Measurements from ENCODE around the gene SDHB. TPM values are rescaled to one million over a fixed set of nuclear protein-coding genes. Genes with fewer than 3 reads are reported as not detected.

SDHB gene
- total RNA-seq, 3 donors from 2014 or later = 80.6 to 106 (median 97.7) TPM

DNA sequence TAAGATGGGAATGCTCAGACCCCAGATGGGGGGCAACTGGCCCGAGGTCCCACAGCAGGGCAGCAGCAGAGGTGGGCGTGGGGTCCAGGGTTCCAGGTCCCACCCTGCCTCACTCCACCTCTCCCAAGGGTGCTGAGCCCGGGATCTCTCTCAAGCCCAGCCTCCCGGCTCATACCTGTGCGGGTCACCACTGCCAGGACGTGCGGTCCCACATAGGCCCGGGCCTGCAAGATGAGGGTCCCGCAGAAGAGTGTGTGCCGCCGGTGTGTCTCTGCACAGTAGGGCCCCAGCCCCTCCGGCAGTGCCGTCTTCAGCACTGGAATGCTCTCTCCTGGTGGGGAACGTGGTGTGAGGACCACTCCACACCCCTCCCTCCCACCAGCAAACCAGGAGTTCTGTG lies 57.0 kb downstream of the SDHB start:
- Histone ChIP-seq H3K36me3 (no peaks in the 10 kb centered on the region), H3K27me3 (no peaks in the 10 kb centered on the region), H3K9me3 (no peaks in the 10 kb centered on the region), H3K27ac (no peak overlapping the region), H3K4me3 (no peak overlapping the region), H3K4me1 (no peaks in the 10 kb centered on the region)
- TF ChIP-seq POLR2A (IDR thresholded peaks at IDR 0.05) (no peak), POLR2AphosphoS5 (IDR thresholded peaks at IDR 0.05) (no peak)
- TF ChIP-seq, protein P1, sequence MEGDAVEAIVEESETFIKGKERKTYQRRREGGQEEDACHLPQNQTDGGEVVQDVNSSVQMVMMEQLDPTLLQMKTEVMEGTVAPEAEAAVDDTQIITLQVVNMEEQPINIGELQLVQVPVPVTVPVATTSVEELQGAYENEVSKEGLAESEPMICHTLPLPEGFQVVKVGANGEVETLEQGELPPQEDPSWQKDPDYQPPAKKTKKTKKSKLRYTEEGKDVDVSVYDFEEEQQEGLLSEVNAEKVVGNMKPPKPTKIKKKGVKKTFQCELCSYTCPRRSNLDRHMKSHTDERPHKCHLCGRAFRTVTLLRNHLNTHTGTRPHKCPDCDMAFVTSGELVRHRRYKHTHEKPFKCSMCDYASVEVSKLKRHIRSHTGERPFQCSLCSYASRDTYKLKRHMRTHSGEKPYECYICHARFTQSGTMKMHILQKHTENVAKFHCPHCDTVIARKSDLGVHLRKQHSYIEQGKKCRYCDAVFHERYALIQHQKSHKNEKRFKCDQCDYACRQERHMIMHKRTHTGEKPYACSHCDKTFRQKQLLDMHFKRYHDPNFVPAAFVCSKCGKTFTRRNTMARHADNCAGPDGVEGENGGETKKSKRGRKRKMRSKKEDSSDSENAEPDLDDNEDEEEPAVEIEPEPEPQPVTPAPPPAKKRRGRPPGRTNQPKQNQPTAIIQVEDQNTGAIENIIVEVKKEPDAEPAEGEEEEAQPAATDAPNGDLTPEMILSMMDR (IDR thresholded peaks at IDR 0.05) = no peak
- no peak for DNase-seq (ENCODE audit: low spot score in 2 of 2)
- intact Hi-C loops (cut with DNase I; ENCODE audit: low total_unique reads) = no loop called here

DNA sequence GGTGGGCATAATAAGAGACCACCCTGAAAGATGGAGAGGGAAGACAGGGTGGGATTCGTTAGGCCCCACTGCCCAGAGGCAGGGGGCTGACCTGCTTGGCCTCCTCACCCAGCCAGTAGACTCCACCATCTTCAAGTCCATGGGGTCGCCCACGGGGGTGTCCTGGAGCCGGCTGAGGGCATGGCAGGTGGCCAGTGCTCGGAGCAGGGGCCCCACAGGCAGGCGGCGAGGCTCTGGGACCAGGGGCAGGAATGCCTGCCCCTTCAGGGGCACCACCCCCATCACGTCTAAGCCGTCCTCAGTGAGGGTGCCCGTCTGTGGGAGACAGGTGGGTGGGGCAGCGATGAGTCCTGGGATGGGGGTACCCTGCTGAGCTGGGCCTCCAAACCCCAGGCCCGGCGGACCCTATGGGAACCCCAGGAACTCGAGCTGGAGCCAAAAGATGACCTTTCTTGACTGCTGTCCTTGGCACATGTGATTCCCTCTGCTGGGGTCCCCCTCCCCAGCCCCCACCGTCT lies 60.3 kb downstream of the SDHB start:
- no peaks in the 10 kb centered on the region for H3K9me3 ChIP-seq
- no peaks in the 10 kb centered on the region for H3K36me3 ChIP-seq
- H3K27me3 ChIP-seq = no peaks in the 10 kb centered on the region
- no peaks in the 10 kb centered on the region for H3K4me1 ChIP-seq
- DNase-seq (ENCODE audit: low spot score in 2 of 2) = no peak
- intact Hi-C loops (cut with DNase I; ENCODE audit: low total_unique reads) = no loop called here
- TF ChIP-seq POLR2AphosphoS5 (IDR thresholded peaks at IDR 0.05) (no peak), POLR2A (IDR thresholded peaks at IDR 0.05) (no peak)
- TF ChIP-seq, protein P1 (IDR thresholded peaks at IDR 0.05) = no peak
- H3K4me3 ChIP-seq = no peak overlapping the region
- no peak overlapping the region for H3K27ac ChIP-seq

DNA sequence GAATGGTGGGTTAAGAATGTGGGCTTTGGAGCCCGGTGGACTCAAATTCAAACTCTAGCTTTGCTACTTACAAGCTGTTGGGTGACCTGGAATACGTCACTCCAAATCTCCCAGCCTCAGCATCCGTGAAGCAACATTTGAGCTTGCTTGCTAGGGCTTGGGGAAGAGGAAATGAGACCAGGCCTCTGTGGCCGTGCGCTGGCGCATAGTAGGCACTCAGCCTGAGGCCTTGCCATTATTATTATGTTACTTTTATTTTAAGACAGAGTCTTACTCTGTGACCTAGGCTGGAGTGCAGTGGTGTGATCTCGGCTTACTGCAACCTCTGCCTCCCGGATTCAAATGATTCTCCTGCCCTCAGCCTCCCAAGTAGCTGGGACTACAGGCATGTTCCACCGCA lies 61.2 kb downstream of the SDHB start:
- H3K9me3 ChIP-seq = no peaks in the 10 kb centered on the region

DNA sequence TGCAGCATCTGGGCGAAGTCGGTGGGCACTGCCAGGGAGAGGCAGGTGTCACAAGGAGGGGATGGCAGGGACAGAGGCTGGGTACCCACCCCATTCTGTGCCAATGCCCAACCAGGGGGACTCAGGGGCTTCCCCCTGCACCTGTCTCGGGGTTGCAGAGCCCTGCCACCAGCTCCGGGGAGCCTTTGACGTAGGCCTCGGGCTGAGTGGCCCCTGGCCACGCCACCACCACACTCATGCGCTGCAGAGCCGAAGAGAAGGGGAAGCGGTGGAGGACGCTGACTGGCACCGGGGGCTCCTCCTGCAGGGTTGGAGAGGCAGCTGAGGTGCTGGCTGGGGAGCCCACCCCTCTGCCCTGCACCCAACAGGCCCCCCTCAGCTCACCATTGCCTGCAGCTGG lies 61.7 kb downstream of the SDHB start:
- Histone ChIP-seq H3K27me3 (no peaks in the 10 kb centered on the region), H3K4me1 (no peaks in the 10 kb centered on the region), H3K9me3 (no peaks in the 10 kb centered on the region), H3K27ac (no peak overlapping the region), H3K36me3 (no peaks in the 10 kb centered on the region), H3K4me3 (no peak overlapping the region)
- intact Hi-C loops (cut with DNase I; ENCODE audit: low total_unique reads) = no loop called here
- DNase-seq (ENCODE audit: low spot score in 2 of 2) = no peak
- TF ChIP-seq POLR2A (IDR thresholded peaks at IDR 0.05) (no peak), POLR2AphosphoS5 (IDR thresholded peaks at IDR 0.05) (no peak)
- TF ChIP-seq, protein P1 (IDR thresholded peaks at IDR 0.05) = no peak

More for the DNA sequence above, 61.2 kb downstream of the SDHB start:
- H3K36me3 ChIP-seq = no peaks in the 10 kb centered on the region
- TF ChIP-seq, protein P1 (IDR thresholded peaks at IDR 0.05) = no peak
- no peak for TF ChIP-seq POLR2A (IDR thresholded peaks at IDR 0.05)
- no peak for TF ChIP-seq POLR2AphosphoS5 (IDR thresholded peaks at IDR 0.05)
- intact Hi-C loops (cut with DNase I; ENCODE audit: low total_unique reads) = no loop called here
- no peaks in the 10 kb centered on the region for H3K27me3 ChIP-seq
- DNase-seq (ENCODE audit: low spot score in 2 of 2) = no peak
- H3K27ac ChIP-seq = no peak overlapping the region
- no peak overlapping the region for H3K4me3 ChIP-seq
- no peaks in the 10 kb centered on the region for H3K4me1 ChIP-seq

DNA sequence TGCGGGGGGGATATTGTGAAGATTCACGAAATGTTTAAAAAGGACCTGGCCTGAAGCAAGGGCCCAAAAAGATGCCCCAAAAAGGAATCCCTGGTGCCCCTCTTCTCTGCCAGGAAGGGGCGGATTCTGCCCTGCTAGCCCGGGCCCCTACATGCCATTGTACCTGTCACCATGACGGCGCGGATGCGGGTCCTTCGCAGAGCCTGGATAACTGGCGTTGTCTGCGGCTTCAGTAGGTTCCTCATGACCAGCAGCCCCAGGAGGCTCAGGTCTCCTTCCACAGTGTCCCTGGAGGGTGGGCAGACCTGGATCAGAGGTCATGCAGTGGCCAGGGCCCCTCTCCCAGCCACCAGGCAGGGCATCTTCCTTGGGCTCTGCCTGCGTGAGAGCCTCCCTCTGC lies 62.3 kb downstream of the SDHB start:
- Histone ChIP-seq H3K27me3 (no peaks in the 10 kb centered on the region), H3K27ac (no peak overlapping the region), H3K4me3 (no peak overlapping the region), H3K4me1 (no peaks in the 10 kb centered on the region), H3K36me3 (no peaks in the 10 kb centered on the region), H3K9me3 (no peaks in the 10 kb centered on the region)
- intact Hi-C loops (cut with DNase I; ENCODE audit: low total_unique reads) = no loop called here
- DNase-seq (ENCODE audit: low spot score in 2 of 2) = no peak
- TF ChIP-seq, protein P1 (IDR thresholded peaks at IDR 0.05) = no peak
- TF ChIP-seq POLR2A (IDR thresholded peaks at IDR 0.05) (no peak), POLR2AphosphoS5 (IDR thresholded peaks at IDR 0.05) (no peak)

All from breast epithelium (tissue), 4 donors.